DOHH2 (cell line): ENCODE data around the gene HSD3B7.

Experiments used
- H3F3A ChIP-seq: fragments of 200-600 bp; sonication (generic), shearing (Covaris generic); 2 replicates; pipeline ENCODE4 v1.6.0; 2016; ENCODE audit warnings: antibody characterized with exemption, mild to moderate bottlenecking; ENCODE audit not compliant: control insufficient read depth, insufficient read depth
- H3K27ac ChIP-seq: fragments of 200-600 bp; sonication (generic); 2 replicates; pipeline ENCODE4 v1.5.1; 2014; ENCODE audit warnings: low read depth, mild to moderate bottlenecking, low read length, moderate library complexity
- H3K27me3 ChIP-seq: fragments of 200-600 bp; sonication (generic); 2 replicates; pipeline ENCODE4 v1.6.1; 2014; ENCODE audit warnings: mild to moderate bottlenecking, low read length, mixed read lengths; ENCODE audit not compliant: control insufficient read depth
- H3K36me3 ChIP-seq: fragments of 200-600 bp; sonication (generic); 2 replicates; pipeline ENCODE4 v1.6.1; 2014; ENCODE audit warnings: mild to moderate bottlenecking, low read length, moderate library complexity, mixed read lengths; ENCODE audit not compliant: control insufficient read depth
- H3K4me1 ChIP-seq: fragments of 200-600 bp; sonication (generic); 2 replicates; pipeline ENCODE4 v1.6.1; 2014; ENCODE audit warnings: mild to moderate bottlenecking, low read length, mixed read lengths; ENCODE audit not compliant: control insufficient read depth
- H3K4me2 ChIP-seq: fragments of 200-600 bp; sonication (generic); 2 replicates; pipeline ENCODE4 v1.6.0; 2014; ENCODE audit warnings: mild to moderate bottlenecking, low read length, moderate library complexity
- H3K4me3 ChIP-seq: fragments of 200-600 bp; sonication (generic); 2 replicates; pipeline ENCODE4 v1.5.1; 2014; ENCODE audit warnings: mild to moderate bottlenecking, low read length, mixed read lengths
- H3K79me2 ChIP-seq: fragments of 200-600 bp; sonication (generic); 2 replicates; pipeline ENCODE4 v1.6.1; 2014; ENCODE audit warnings: mild to moderate bottlenecking, low read length, mixed read lengths; ENCODE audit not compliant: control insufficient read depth
- H3K9me2 ChIP-seq: fragments of 200-600 bp; sonication (generic); replicated peaks from 2 replicates; pipeline ENCODE4 v1.6.1; 2014; ENCODE audit warnings: mild to moderate bottlenecking, low read length, mixed read lengths; ENCODE audit not compliant: control insufficient read depth
- H3K9me3 ChIP-seq: fragments of 200-600 bp; sonication (generic); 2 replicates; pipeline ENCODE4 v1.6.1; 2014; ENCODE audit warnings: antibody characterized with exemption, low read length, mixed read lengths; ENCODE audit not compliant: control insufficient read depth, insufficient read depth
- H4K20me1 ChIP-seq: fragments of 200-600 bp; sonication (generic); 2 replicates; pipeline ENCODE4 v1.6.0; 2014; ENCODE audit warnings: low read depth, mild to moderate bottlenecking, antibody characterized with exemption, low read length, moderate library complexity; ENCODE audit not compliant: control insufficient read depth, insufficient read depth
- EZH2phosphoT487 ChIP-seq: fragments of 200-600 bp; sonication (generic); IDR thresholded peaks from 2 replicates; pipeline ENCODE4 v1.6.1; 2017; ENCODE audit warnings: borderline replicate concordance, mild to moderate bottlenecking, antibody characterized with exemption, low read length, moderate library complexity, mixed read lengths
- TF ChIP-seq, protein P1 (sequence below): fragments of 200-600 bp; sonication (generic); IDR thresholded peaks from one replicate; pipeline ENCODE4 v1.5.1; 2014; ENCODE audit warnings: antibody characterized with exemption, mild to moderate bottlenecking, low read depth, low read length; ENCODE audit not compliant: poor library complexity, severe bottlenecking

HSD3B7 gene

DNA sequence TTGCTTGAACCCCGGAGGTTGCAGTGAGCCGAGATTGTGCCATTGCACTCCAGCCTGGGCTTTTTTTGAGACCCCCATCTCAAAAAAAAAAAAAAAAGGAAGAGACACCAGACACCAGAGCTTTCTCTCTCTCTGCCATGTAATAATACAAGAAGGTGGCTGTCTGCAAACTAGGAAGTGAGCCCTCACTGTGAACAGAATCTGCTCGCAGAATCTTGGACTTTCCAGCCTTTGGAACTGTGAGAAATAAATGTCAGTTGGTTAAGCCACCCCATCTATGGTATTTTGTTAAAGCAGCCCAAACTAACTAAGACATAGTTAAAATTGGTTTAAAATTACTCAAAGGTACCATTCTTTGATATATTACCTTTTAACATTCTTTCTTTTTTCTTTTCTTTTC, 35.5 kb downstream of the HSD3B7 start:
- TF ChIP-seq, protein P1, sequence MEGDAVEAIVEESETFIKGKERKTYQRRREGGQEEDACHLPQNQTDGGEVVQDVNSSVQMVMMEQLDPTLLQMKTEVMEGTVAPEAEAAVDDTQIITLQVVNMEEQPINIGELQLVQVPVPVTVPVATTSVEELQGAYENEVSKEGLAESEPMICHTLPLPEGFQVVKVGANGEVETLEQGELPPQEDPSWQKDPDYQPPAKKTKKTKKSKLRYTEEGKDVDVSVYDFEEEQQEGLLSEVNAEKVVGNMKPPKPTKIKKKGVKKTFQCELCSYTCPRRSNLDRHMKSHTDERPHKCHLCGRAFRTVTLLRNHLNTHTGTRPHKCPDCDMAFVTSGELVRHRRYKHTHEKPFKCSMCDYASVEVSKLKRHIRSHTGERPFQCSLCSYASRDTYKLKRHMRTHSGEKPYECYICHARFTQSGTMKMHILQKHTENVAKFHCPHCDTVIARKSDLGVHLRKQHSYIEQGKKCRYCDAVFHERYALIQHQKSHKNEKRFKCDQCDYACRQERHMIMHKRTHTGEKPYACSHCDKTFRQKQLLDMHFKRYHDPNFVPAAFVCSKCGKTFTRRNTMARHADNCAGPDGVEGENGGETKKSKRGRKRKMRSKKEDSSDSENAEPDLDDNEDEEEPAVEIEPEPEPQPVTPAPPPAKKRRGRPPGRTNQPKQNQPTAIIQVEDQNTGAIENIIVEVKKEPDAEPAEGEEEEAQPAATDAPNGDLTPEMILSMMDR: no peak
- TF ChIP-seq EZH2phosphoT487: no peak
- H3K4me1 ChIP-seq: no peaks in the 10 kb centered on the region
- H3F3A ChIP-seq: no peaks in the 10 kb centered on the region
- H3K79me2 ChIP-seq: no peaks in the 10 kb centered on the region
- H3K9me3 ChIP-seq: no peaks in the 10 kb centered on the region
- H4K20me1 ChIP-seq: no peaks in the 10 kb centered on the region
- no peaks in the 10 kb centered on the region for H3K9me2 ChIP-seq
- H3K4me2 ChIP-seq: no peak overlapping the region
- H3K27me3 ChIP-seq: no peaks in the 10 kb centered on the region
- H3K36me3 ChIP-seq: no peaks in the 10 kb centered on the region
- H3K4me3 ChIP-seq: no peak overlapping the region
- H3K27ac ChIP-seq: no peak overlapping the region

DNA sequence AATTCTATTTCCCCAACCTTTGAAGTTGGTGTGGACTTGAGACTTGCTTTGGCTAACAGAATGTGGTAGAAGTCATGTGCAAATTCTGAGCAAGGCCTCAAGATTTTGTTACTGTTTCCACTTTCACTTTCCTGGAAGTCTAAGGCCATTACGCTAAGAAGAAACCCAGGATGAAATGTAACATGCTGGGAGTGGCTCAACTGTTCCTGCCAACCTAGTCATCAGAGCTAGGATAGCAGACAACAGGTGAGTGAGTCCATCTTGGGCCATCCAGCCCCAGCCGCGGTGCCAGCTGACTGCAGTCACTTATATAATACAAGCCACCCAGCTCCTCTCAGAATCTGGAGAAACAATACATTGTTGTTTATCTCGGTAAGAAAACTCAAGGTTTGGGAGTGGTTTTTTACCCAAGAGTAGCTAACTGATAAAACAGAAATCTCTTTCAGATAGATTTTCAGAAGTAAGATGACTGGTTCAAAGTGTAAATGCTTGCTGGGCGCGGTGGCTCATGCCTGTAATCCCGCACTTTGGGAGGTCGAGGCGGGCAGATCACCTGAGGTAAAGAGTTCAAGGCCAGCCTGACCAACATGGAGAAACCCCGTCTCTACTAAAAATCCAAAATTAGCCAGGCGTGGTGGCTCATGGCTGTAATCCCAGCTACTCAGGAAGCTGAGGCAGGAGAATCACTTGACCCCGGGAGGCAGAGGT, 37.7 kb downstream of the HSD3B7 start:
- Histone ChIP-seq H3K9me3 (no peaks in the 10 kb centered on the region), H4K20me1 (no peaks in the 10 kb centered on the region), H3K36me3 (no peaks in the 10 kb centered on the region), H3F3A (no peaks in the 10 kb centered on the region), H3K4me1 (no peaks in the 10 kb centered on the region), H3K9me2 (no peaks in the 10 kb centered on the region), H3K79me2 (no peaks in the 10 kb centered on the region), H3K27ac (no peak overlapping the region), H3K4me2 (no peak overlapping the region), H3K27me3 (no peaks in the 10 kb centered on the region), H3K4me3 (no peak overlapping the region)
- TF ChIP-seq EZH2phosphoT487: no peak
- TF ChIP-seq, protein P1: no peak

- Histone ChIP-seq H4K20me1 (no peaks in the 10 kb centered on the region), H3K9me3 (no peaks in the 10 kb centered on the region), H3F3A (no peaks in the 10 kb centered on the region), H3K36me3 (no peaks in the 10 kb centered on the region), H3K27me3 (no peaks in the 10 kb centered on the region), H3K9me2 (no peaks in the 10 kb centered on the region), H3K79me2 (no peaks in the 10 kb centered on the region), H3K4me1 (no peaks in the 10 kb centered on the region), H3K4me3 (no peak overlapping the region), H3K4me2 (no peak overlapping the region), H3K27ac (no peak overlapping the region)
- TF ChIP-seq, protein P1: no peak
- TF ChIP-seq EZH2phosphoT487: no peak
Measured at GRCh38 chr16:31023252-31023602, 38.2 kb downstream of the HSD3B7 start.
